H9 (cell line): ENCODE measurements around the gene EPB41L5. TPM values are rescaled to one million over a fixed set of nuclear protein-coding genes. Genes with fewer than 3 reads are reported as not detected.

Source experiments
- DNase-seq: peaks from one replicate; pipeline ENCODE4 v3.0.0-alpha.2; 2017
- H2AFZ ChIP-seq: one replicate; pipeline ENCODE4 v1.6.1; 2013; ENCODE audit warnings: mild to moderate bottlenecking, low read length, control low read depth, moderate library complexity
- H2AK5ac ChIP-seq: 2 replicates; pipeline ENCODE4 v1.6.1; 2013; ENCODE audit warnings: low read length, control low read depth, mixed read lengths; ENCODE audit not compliant: insufficient read length
- H2BK120ac ChIP-seq: one replicate; pipeline ENCODE4 v1.6.1; 2013; ENCODE audit warnings: low read depth, mild to moderate bottlenecking, low read length, control low read depth, inconsistent platforms; ENCODE audit not compliant: poor library complexity, severe bottlenecking
- H2BK12ac ChIP-seq: 2 replicates; pipeline ENCODE4 v1.6.1; 2013; ENCODE audit warnings: low read length, control low read depth, mixed read lengths, low read depth; ENCODE audit not compliant: insufficient read length
- H2BK15ac ChIP-seq: 2 replicates; pipeline ENCODE4 v1.6.1; 2013; ENCODE audit warnings: low read depth, low read length, control low read depth
- H2BK20ac ChIP-seq: one replicate; pipeline ENCODE4 v1.6.1; 2013; ENCODE audit warnings: low read depth, mild to moderate bottlenecking, low read length, control low read depth, inconsistent platforms; ENCODE audit not compliant: poor library complexity, severe bottlenecking
- H2BK5ac ChIP-seq: 2 replicates; pipeline ENCODE4 v1.6.1; 2013; ENCODE audit warnings: low read length, control low read depth, mixed read lengths; ENCODE audit not compliant: insufficient read length
- H3K14ac ChIP-seq: 2 replicates; pipeline ENCODE4 v1.6.1; 2013; ENCODE audit warnings: low read length, control low read depth; ENCODE audit not compliant: insufficient read depth
- H3K18ac ChIP-seq: 2 replicates; pipeline ENCODE4 v1.6.1; 2013; ENCODE audit warnings: low read depth, mild to moderate bottlenecking, mixed read lengths, low read length, control low read depth; ENCODE audit not compliant: insufficient read length
- H3K23ac ChIP-seq: 2 replicates; pipeline ENCODE4 v1.6.1; 2013; ENCODE audit warnings: low read length, control low read depth, mixed read lengths, low read depth; ENCODE audit not compliant: insufficient read length
- H3K23me2 ChIP-seq: 2 replicates; pipeline ENCODE4 v1.6.1; 2013; ENCODE audit warnings: low read depth, mild to moderate bottlenecking, mixed read lengths, low read length, control low read depth; ENCODE audit not compliant: insufficient read length, poor library complexity, severe bottlenecking
- H3K27ac ChIP-seq: 2 replicates; pipeline ENCODE4 v1.5.1; 2013; ENCODE audit warnings: low read length, control low read depth, mixed read lengths, low read depth; ENCODE audit not compliant: insufficient read length
- H3K27me3 ChIP-seq: 2 replicates; pipeline ENCODE4 v1.6.1; 2013; ENCODE audit warnings: low read length, control low read depth, inconsistent platforms; ENCODE audit not compliant: insufficient read depth
- H3K4ac ChIP-seq: 2 replicates; pipeline ENCODE4 v1.6.1; 2013; ENCODE audit warnings: low read depth, mild to moderate bottlenecking, control low read depth, inconsistent platforms, low read length, moderate library complexity
- H3K4me1 ChIP-seq: 2 replicates; pipeline ENCODE4 v1.6.1; 2013; ENCODE audit warnings: low read length, control low read depth, inconsistent platforms; ENCODE audit not compliant: insufficient read depth
- H3K4me2 ChIP-seq: 2 replicates; pipeline ENCODE4 v1.6.1; 2013; ENCODE audit warnings: low read length, control low read depth, mixed read lengths; ENCODE audit not compliant: insufficient read length, insufficient read depth
- H3K56ac ChIP-seq: 2 replicates; pipeline ENCODE4 v1.6.1; 2013; ENCODE audit warnings: low read depth, mild to moderate bottlenecking, mixed read lengths, low read length, control low read depth; ENCODE audit not compliant: insufficient read length
- H3K79me1 ChIP-seq: 2 replicates; pipeline ENCODE4 v1.6.1; 2013; ENCODE audit warnings: low read depth, mild to moderate bottlenecking, moderate library complexity, low read length, control low read depth, inconsistent platforms; ENCODE audit not compliant: insufficient read depth, poor library complexity, severe bottlenecking
- H3K79me2 ChIP-seq: 2 replicates; pipeline ENCODE4 v1.6.1; 2013; ENCODE audit warnings: low read length, control low read depth, inconsistent platforms; ENCODE audit not compliant: insufficient read depth
- H3K9ac ChIP-seq: 2 replicates; pipeline ENCODE4 v1.6.1; 2013; ENCODE audit warnings: low read length, control low read depth, mixed read lengths; ENCODE audit not compliant: insufficient read length; ENCODE audit errors: extremely low read depth
- H3K9me3 ChIP-seq: one replicate; pipeline ENCODE4 v1.6.1; 2013; ENCODE audit warnings: low read depth, low read length, inconsistent platforms; ENCODE audit not compliant: control insufficient read depth
- H3T11ph ChIP-seq: one replicate; pipeline ENCODE4 v1.6.1; 2013; ENCODE audit warnings: mild to moderate bottlenecking, low read length, control low read depth, inconsistent platforms
- H4K20me1 ChIP-seq: one replicate; pipeline ENCODE4 v1.6.1; 2013; ENCODE audit not compliant: control insufficient read depth, insufficient read length, insufficient read depth
- H4K5ac ChIP-seq: 2 replicates; pipeline ENCODE4 v1.6.1; 2013; ENCODE audit warnings: low read depth, mild to moderate bottlenecking, mixed read lengths, low read length, control low read depth; ENCODE audit not compliant: insufficient read length
- H4K8ac ChIP-seq: replicated peaks from 2 replicates; pipeline ENCODE4 v1.6.1; 2013; ENCODE audit warnings: low read length, control low read depth, mixed read lengths, low read depth; ENCODE audit not compliant: insufficient read length
- H4K91ac ChIP-seq: 2 replicates; pipeline ENCODE4 v1.6.1; 2013; ENCODE audit warnings: low read depth, mild to moderate bottlenecking, moderate library complexity, mixed read lengths, low read length, control low read depth; ENCODE audit not compliant: insufficient read length
- H3K27ac Mint-ChIP-seq, 3 experiments: 2 replicates in 2 of 3; 3 replicates in 1 of 3; pipeline ENCODE4 v1.8.0; 2020 to 2021; ENCODE audit warnings: mixed read lengths in 3 of 3, mild to moderate bottlenecking in 1 of 3, moderate library complexity in 1 of 3
- H3K27me3 Mint-ChIP-seq: 2 replicates; pipeline ENCODE4 v1.8.0; 2021; ENCODE audit warnings: low read depth, mild to moderate bottlenecking, moderate library complexity, mixed read lengths
- H3K36me3 Mint-ChIP-seq, 3 experiments: 2 replicates in 2 of 3; 3 replicates in 1 of 3; pipeline ENCODE4 v1.8.0; 2020 to 2021; ENCODE audit warnings: low read depth in 3 of 3, mixed read lengths in 3 of 3; ENCODE audit not compliant: insufficient read depth in 1 of 3
- H3K4me1 Mint-ChIP-seq, 2 experiments: 2 replicates each; pipeline ENCODE4 v1.8.0; 2020; ENCODE audit warnings: mixed read lengths in 2 of 2
- H3K4me3 Mint-ChIP-seq, 2 experiments: 2 replicates in 1 of 2; 3 replicates in 1 of 2; pipeline ENCODE4 v1.8.0; 2020 to 2021; ENCODE audit warnings: mild to moderate bottlenecking in 2 of 2, mixed read lengths in 2 of 2, moderate library complexity in 1 of 2
- H3K9me3 Mint-ChIP-seq, 2 experiments: 2 replicates in 1 of 2; 3 replicates in 1 of 2; pipeline ENCODE4 v1.8.0; 2020; ENCODE audit warnings: mild to moderate bottlenecking in 2 of 2, mixed read lengths in 2 of 2, moderate library complexity in 1 of 2
- WGBS: extraction: QIAGEN DNeasy Blood & Tissue Kit; methylation state at CpG from one replicate; pipeline ENCODE4 v1.1.7; 2013; ENCODE audit warnings: missing lambda C conversion rate, low lambda C conversion rate, mixed read lengths; ENCODE audit not compliant: insufficient read length; ENCODE audit errors: extremely low coverage; 5-methylcytosine and 5-hydroxymethylcytosine counted together
- total RNA-seq: library from RNA; stranded (reverse); gene quantifications from 2 replicates; pipeline ENCODE4 v1.2.1, GENCODE V29; 2021
- TF ChIP-seq, protein P1 (sequence below): fragments of 200-600 bp; sonication (generic); conservative IDR thresholded peaks from 3 replicates; pipeline ENCODE4 v1.8.0; 2021; ENCODE audit warnings: antibody characterized with exemption, mild to moderate bottlenecking

EPB41L5 gene
- total RNA-seq, 1 experiment from 2014 or later: 40.4 TPM

DNA sequence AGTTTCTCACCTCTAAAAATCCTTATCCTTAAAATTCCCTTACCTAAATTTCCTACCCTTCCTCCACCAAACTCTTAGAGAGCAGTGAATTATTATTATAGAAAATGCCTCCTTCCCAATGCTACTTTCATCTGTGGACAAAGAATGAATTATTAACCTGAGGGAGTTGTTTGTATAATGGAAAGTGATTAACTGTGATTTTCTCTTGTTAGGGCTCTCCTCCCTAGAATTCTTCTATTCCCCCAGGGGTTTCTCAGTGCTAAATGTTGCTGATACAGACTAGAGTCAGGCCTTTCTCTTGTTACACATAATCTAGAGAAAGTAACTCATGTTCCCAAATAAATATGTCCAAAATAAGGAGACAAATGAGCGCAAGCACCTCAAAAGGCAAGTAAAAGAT, 23.3 kb downstream of the EPB41L5 start:
- no peak overlapping the region for H2BK20ac ChIP-seq
- H3K4me2 ChIP-seq: no peak overlapping the region
- no peak overlapping the region for H2AFZ ChIP-seq
- no CpG with 5 or more reads among the region's 1 CpG for WGBS
- no peak overlapping the region for H3K56ac ChIP-seq
- H4K5ac ChIP-seq: no peak overlapping the region
- H3K79me2 ChIP-seq: no peaks in the 10 kb centered on the region
- H3K23me2 ChIP-seq: no peaks in the 10 kb centered on the region
- H2BK120ac ChIP-seq: no peak overlapping the region
- H3K9me3 Mint-ChIP-seq: no peaks in the 10 kb centered on the region; a peak in 1 of 5 replicates
- H3K4me1 Mint-ChIP-seq: peaks cover 4 to 6% of the 10 kb centered on the region in 2 experiments; a peak in 3 of 4 replicates
- H3K4me1 ChIP-seq: no peaks in the 10 kb centered on the region
- H3K14ac ChIP-seq: no peak overlapping the region
- H3K27ac ChIP-seq: no peak overlapping the region
- no peak overlapping the region for H3K4ac ChIP-seq
- H2BK12ac ChIP-seq: no peak overlapping the region
- no peak overlapping the region for H2BK5ac ChIP-seq
- no peak overlapping the region for H2BK15ac ChIP-seq
- H3K4me3 Mint-ChIP-seq: no peak overlapping the region
- H2AK5ac ChIP-seq: no peak overlapping the region
- H3K27me3 Mint-ChIP-seq: no peaks in the 10 kb centered on the region
- no peaks in the 10 kb centered on the region for H3K27me3 ChIP-seq
- no peak overlapping the region for H4K91ac ChIP-seq
- H3K27ac Mint-ChIP-seq: no peak overlapping the region; a peak in 1 of 7 replicates
- no peaks in the 10 kb centered on the region for H3K9me3 ChIP-seq
- peaks cover 0 to 13% (median 5%) of the 10 kb centered on the region in 3 experiments; a peak in 5 of 7 replicates for H3K36me3 Mint-ChIP-seq
- H4K20me1 ChIP-seq: no peaks in the 10 kb centered on the region
- H4K8ac ChIP-seq: no peak overlapping the region
- H3K79me1 ChIP-seq: no peaks in the 10 kb centered on the region
- no peak overlapping the region for H3K9ac ChIP-seq
- DNase-seq: no peak
- no peak overlapping the region for H3K23ac ChIP-seq
- TF ChIP-seq, protein P1, sequence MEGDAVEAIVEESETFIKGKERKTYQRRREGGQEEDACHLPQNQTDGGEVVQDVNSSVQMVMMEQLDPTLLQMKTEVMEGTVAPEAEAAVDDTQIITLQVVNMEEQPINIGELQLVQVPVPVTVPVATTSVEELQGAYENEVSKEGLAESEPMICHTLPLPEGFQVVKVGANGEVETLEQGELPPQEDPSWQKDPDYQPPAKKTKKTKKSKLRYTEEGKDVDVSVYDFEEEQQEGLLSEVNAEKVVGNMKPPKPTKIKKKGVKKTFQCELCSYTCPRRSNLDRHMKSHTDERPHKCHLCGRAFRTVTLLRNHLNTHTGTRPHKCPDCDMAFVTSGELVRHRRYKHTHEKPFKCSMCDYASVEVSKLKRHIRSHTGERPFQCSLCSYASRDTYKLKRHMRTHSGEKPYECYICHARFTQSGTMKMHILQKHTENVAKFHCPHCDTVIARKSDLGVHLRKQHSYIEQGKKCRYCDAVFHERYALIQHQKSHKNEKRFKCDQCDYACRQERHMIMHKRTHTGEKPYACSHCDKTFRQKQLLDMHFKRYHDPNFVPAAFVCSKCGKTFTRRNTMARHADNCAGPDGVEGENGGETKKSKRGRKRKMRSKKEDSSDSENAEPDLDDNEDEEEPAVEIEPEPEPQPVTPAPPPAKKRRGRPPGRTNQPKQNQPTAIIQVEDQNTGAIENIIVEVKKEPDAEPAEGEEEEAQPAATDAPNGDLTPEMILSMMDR: no peak
- H3T11ph ChIP-seq: no peak overlapping the region
- no peak overlapping the region for H3K18ac ChIP-seq
